GM12801 (cell line): ENCODE data around the gene REV1.

Source experiments
- TF ChIP-seq, protein P1 (sequence below): IDR thresholded peaks from one replicate; pipeline ENCODE4 v1.5.1; 2011; ENCODE audit warnings: control low read depth; ENCODE audit not compliant: insufficient read length; ENCODE audit errors: extremely low read depth

Gene REV1

DNA sequence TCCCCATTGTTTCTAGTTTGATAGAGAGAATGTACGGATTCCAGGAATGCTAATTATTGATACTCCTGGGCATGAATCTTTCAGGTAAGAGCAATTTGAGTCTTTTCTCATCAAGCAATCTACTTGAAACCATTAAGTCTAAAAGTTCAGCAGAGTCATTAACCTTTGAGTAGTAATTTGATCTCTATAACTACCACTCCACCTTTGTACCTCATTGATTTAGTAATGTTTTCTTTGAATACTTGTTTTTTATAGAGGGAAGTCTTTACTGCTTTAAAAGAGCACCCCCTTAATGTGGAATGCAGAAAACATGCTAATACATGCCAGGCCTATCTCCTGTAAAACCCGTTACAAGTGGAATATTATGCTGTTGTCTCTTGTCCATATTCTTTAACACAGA is 107.7 kb downstream of the REV1 start:
- TF ChIP-seq, protein P1, sequence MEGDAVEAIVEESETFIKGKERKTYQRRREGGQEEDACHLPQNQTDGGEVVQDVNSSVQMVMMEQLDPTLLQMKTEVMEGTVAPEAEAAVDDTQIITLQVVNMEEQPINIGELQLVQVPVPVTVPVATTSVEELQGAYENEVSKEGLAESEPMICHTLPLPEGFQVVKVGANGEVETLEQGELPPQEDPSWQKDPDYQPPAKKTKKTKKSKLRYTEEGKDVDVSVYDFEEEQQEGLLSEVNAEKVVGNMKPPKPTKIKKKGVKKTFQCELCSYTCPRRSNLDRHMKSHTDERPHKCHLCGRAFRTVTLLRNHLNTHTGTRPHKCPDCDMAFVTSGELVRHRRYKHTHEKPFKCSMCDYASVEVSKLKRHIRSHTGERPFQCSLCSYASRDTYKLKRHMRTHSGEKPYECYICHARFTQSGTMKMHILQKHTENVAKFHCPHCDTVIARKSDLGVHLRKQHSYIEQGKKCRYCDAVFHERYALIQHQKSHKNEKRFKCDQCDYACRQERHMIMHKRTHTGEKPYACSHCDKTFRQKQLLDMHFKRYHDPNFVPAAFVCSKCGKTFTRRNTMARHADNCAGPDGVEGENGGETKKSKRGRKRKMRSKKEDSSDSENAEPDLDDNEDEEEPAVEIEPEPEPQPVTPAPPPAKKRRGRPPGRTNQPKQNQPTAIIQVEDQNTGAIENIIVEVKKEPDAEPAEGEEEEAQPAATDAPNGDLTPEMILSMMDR, result no peak

DNA sequence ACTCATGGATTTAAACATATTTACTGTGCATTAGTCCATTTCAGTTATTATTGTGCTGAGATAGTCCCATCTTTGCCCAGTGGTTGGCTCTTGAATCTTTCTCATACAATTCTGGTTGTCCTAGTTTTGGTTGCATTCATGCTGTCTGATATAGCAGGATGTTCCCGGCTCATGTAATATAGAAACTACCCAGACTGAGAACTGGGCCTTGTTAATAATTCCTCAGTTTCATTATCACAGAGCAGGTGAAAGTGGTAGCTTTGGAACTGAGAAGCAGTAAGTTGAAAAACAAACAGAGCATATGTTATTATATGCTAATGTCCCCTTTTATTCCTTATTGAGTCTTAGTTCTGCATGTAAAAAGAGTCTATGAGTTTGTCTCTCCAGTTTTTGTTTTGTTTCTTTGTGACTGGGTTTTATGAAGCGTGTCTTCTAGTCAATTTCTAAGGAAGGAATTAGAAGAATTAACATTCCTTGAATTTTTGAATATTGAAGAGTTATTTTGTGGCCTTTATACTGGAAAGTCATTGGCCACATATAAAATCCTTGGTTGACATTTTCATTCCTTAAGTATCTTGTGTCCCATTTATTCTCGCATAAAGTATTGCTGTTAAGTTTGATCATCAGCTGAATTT is 109.3 kb downstream of the REV1 start:
- TF ChIP-seq, protein P1, result no peak

DNA sequence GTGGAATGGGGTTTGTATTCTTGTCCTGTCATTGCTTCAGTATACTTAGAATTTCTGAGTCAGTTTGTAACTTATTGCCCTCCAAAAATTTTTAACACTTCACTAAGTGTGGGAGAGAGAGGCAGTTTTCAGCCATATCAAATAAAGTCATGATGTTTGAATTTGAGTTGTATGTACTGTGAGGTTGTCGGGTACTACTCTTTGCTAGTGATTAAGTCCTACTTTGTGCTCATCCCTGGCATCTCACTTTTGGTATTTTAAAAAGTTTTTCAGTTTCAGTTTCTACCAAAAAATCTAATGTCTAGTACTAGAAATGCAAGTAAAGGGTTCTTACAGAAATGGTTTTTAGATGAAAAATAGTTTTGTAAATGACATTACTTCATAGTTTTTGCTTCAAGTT is 111.9 kb downstream of the REV1 start:
- TF ChIP-seq, protein P1, result no peak

DNA sequence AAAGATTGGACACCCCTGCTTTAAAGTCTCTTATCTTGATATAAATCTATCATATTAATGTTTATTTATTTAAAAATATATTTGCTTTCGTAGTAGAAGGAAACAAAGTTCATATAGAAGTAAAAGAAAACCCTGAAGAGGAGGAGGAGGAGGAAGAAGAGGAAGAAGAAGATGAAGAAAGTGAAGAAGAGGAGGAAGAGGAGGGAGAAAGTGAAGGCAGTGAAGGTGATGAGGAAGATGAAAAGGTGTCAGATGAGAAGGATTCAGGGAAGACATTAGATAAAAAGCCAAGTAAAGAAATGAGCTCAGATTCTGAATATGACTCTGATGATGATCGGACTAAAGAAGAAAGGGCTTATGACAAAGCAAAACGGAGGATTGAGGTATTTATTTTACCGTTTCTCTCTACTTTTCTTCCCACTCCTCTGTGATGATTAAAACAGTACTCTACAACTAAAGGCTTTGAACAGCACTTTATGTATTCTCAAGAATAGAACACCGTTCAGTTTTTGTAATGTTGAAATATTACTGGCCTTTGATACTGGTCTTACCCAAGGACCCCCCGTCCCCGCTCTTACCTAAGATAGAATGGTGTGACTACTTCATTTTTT is 113.5 kb downstream of the REV1 start:
- TF ChIP-seq, protein P1, result no peak

DNA sequence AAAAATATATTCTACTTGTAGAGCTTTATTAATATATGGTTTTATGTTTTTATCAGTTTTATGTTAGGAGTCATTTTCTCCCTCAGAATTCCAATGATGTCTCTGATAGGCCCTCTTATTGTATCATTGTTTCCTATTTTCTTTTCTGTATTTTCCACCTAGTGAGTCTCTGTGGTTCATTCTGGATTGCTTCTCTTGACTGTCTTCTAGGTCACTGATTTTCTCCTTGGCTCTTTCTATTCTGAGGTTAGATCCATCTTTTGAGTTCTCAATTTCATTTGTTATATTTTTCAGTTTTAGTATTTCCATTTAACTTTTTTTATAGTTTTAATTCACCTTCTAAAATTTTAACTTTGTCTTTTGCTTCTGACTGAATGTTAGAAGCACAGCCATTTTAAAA is 115.1 kb downstream of the REV1 start:
- TF ChIP-seq, protein P1, result no peak

DNA sequence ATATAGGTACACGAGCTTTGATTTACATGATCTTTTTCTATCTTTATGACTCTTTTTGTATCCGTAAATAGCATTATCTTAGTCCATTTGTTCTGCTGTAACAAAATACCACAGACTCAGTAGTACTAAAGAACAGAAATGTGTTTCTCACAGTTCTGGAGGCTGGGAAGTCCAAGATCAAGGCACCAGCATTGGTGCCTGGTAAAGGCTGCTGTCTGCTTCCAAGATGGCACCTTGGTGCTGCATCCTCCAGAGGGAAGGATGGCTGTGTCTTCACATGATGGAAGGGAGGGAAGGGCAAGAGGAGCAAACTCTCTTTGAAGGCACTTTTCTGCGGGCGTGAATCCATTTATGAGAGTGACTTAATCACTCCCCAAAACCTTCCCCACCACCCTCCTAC is 116.7 kb downstream of the REV1 start:
- TF ChIP-seq, protein P1, result no peak

DNA sequence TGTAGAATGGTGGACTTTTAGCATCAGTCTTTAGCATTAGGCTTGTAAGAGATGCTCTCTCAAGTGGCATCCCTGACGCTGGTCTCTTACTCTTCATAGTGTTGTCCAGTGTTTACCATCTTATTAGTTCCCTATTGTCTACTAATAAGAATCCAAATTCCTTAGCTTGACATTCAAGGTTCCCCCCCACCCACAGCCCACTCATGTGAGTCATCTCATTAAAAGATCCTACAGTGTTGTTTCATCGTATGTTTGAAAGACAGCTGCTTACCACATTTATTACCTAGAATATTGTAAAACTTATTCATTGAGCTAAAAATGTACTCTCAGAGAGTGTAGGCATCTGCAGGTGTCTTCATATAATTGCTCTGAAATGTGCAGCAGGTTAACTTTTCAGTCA is 124.2 kb downstream of the REV1 start:
- TF ChIP-seq, protein P1, result no peak
